Measurements from ENCODE around the gene GPC3. TPM values are rescaled to one million over a fixed set of nuclear protein-coding genes. Genes with fewer than 3 reads are reported as not detected.

Gene GPC3
- total RNA-seq, 1 donor from 2014 or later, result 4.2 TPM

GRCh38 chrX:133983974-133984845, 1.2 kb downstream of the GPC3 start:
- H3K9me3 Mint-ChIP-seq (ENCODE audit: unreplicated experiment), result peaks cover 1% of the 10 kb centered on the region
- peak overlapping the region; percentile 83 for H3K4me3 Mint-ChIP-seq (ENCODE audit: unreplicated experiment)
- TF ChIP-seq CTCF (IDR thresholded peaks at IDR 0.05; ENCODE audit: partially characterized antibody, unreplicated experiment), result no peak
- H3K27me3 Mint-ChIP-seq (ENCODE audit: unreplicated experiment), result no peaks in the 10 kb centered on the region
- H3K4me1 Mint-ChIP-seq (ENCODE audit: low read depth, unreplicated experiment), result peaks cover 4% of the 10 kb centered on the region
- H3K27ac Mint-ChIP-seq (ENCODE audit: unreplicated experiment), result no peak overlapping the region
- no peak for DNase-seq
- H3K36me3 Mint-ChIP-seq (ENCODE audit: unreplicated experiment), result no peaks in the 10 kb centered on the region

GRCh38 chrX:133983256-133983973, 2.0 kb downstream of the GPC3 start:
- H3K27ac Mint-ChIP-seq (ENCODE audit: unreplicated experiment), result no peak overlapping the region
- no peaks in the 10 kb centered on the region for H3K36me3 Mint-ChIP-seq (ENCODE audit: unreplicated experiment)
- TF ChIP-seq CTCF (IDR thresholded peaks at IDR 0.05; ENCODE audit: partially characterized antibody, unreplicated experiment), result no peak
- no peak overlapping the region for H3K4me3 Mint-ChIP-seq (ENCODE audit: unreplicated experiment)
- DNase-seq, result no peak
- no peaks in the 10 kb centered on the region for H3K27me3 Mint-ChIP-seq (ENCODE audit: unreplicated experiment)
- peaks cover 4% of the 10 kb centered on the region for H3K4me1 Mint-ChIP-seq (ENCODE audit: low read depth, unreplicated experiment)
- H3K9me3 Mint-ChIP-seq (ENCODE audit: unreplicated experiment), result peaks cover 1% of the 10 kb centered on the region

- no peak overlapping the region for H3K4me3 Mint-ChIP-seq (ENCODE audit: unreplicated experiment)
- no peak overlapping the region for H3K27ac Mint-ChIP-seq (ENCODE audit: unreplicated experiment)
- no peaks in the 10 kb centered on the region for H3K36me3 Mint-ChIP-seq (ENCODE audit: unreplicated experiment)
- H3K9me3 Mint-ChIP-seq (ENCODE audit: unreplicated experiment), result peaks cover 1% of the 10 kb centered on the region
- no peak for TF ChIP-seq CTCF (IDR thresholded peaks at IDR 0.05; ENCODE audit: partially characterized antibody, unreplicated experiment)
- no peak for DNase-seq
- no peaks in the 10 kb centered on the region for H3K27me3 Mint-ChIP-seq (ENCODE audit: unreplicated experiment)
- H3K4me1 Mint-ChIP-seq (ENCODE audit: low read depth, unreplicated experiment), result peaks cover 4% of the 10 kb centered on the region
These were observed 3.5 kb downstream of the GPC3 start for GRCh38 chrX:133981924-133982323.

GRCh38 chrX:133980832-133981588, 4.4 kb downstream of the GPC3 start:
- DNase-seq, result no peak
- Mint-ChIP-seq H3K9me3 (ENCODE audit: unreplicated experiment) (peaks cover 1% of the 10 kb centered on the region), H3K4me3 (ENCODE audit: unreplicated experiment) (no peak overlapping the region), H3K36me3 (ENCODE audit: unreplicated experiment) (no peaks in the 10 kb centered on the region), H3K27me3 (ENCODE audit: unreplicated experiment) (no peaks in the 10 kb centered on the region), H3K4me1 (ENCODE audit: low read depth, unreplicated experiment) (peaks cover 4% of the 10 kb centered on the region), H3K27ac (ENCODE audit: unreplicated experiment) (no peak overlapping the region)
- no peak for TF ChIP-seq CTCF (IDR thresholded peaks at IDR 0.05; ENCODE audit: partially characterized antibody, unreplicated experiment)

Measured in glutamatergic neuron (in vitro differentiated cells).